Measurements from ENCODE around the gene RASL11A. TPM values are rescaled to one million over a fixed set of nuclear protein-coding genes. Genes with fewer than 3 reads are reported as not detected.
A peak's percentile ranks its signal among the peaks of the same experiment; 100 is the strongest.
"Not testable (repeated sequence)": the region's sequence is repeated elsewhere in the genome, so short reads cannot be mapped to it uniquely, and the experiment has no call there.

The RASL11A gene
- total RNA-seq, 1 donor = 4.7 TPM

DNA sequence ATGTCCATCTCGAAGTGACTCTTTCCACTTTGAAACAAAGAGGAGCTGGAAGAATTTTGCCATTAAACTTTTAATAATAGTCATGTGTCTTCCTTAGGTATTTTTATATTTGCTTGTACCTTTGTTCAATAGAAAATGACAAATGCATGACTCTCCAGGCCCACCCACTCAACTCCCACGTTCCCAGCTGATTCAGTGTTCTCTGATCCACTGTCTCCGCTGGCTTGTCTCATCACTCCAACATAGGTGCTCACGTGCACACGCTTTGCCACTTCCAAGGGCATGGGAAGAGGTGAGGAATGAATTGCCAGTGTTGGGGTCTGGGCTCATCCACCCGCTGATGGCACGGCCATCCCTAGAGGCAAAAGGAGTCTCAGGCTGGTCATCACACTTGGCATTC, 24.5 kb downstream of the RASL11A start:
- TF ChIP-seq, protein P1, sequence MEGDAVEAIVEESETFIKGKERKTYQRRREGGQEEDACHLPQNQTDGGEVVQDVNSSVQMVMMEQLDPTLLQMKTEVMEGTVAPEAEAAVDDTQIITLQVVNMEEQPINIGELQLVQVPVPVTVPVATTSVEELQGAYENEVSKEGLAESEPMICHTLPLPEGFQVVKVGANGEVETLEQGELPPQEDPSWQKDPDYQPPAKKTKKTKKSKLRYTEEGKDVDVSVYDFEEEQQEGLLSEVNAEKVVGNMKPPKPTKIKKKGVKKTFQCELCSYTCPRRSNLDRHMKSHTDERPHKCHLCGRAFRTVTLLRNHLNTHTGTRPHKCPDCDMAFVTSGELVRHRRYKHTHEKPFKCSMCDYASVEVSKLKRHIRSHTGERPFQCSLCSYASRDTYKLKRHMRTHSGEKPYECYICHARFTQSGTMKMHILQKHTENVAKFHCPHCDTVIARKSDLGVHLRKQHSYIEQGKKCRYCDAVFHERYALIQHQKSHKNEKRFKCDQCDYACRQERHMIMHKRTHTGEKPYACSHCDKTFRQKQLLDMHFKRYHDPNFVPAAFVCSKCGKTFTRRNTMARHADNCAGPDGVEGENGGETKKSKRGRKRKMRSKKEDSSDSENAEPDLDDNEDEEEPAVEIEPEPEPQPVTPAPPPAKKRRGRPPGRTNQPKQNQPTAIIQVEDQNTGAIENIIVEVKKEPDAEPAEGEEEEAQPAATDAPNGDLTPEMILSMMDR (IDR thresholded peaks at IDR 0.05; ENCODE audit: insufficient read depth, low read depth, low read length) = no peak

DNA sequence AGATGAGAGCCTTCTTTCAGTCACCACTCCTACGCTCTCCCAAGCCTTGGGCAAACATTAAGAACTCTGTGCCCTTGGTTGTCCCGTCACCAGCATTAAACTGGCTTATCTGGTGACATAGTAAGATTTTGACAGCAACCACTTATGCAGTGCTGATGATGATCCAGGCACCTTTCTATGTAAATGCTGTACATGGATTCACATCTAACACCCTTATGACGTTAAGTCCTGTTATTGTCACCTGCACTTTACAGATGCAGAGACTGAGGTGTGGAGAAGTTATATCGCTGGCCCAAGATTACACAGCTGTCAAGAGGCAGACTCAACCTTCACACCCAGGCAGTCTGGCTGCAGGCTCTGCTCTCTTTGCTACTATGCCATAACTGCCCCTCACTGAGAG, 25.0 kb downstream of the RASL11A start:
- TF ChIP-seq, protein P1 (IDR thresholded peaks at IDR 0.05; ENCODE audit: insufficient read depth, low read depth, low read length) = no peak

More for the DNA sequence above, 24.5 kb downstream of the RASL11A start:
- H3K4me3 ChIP-seq (ENCODE audit: low read depth, low read length) = no peak overlapping the region
- no peak for DNase-seq (ENCODE audit: low read depth)

DNA sequence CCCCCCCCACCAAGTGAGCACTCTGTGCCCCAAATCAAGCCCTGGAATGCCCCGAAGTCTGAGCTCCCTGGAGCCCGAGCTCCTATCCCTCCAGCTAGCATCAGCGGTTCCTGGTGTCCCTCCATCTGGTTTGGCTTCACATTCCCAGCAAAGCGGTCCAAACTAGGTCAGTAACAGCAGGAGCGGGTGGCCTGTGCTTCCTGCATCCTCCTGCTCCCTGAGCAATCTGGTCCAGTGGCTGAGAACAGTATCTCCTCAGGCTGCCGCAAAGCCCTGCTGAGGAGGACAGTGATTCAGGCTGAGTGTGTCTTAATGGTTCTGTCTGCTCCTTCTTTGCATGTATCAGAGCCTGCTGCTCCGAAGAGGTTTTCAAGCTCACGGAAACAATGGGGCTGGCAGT, 25.9 kb downstream of the RASL11A start:
- no peak for DNase-seq (ENCODE audit: low read depth)
- no peak overlapping the region for H3K4me3 ChIP-seq (ENCODE audit: low read depth, low read length)
- TF ChIP-seq, protein P1 (IDR thresholded peaks at IDR 0.05; ENCODE audit: insufficient read depth, low read depth, low read length) = no peak

More for the DNA sequence above, 25.0 kb downstream of the RASL11A start:
- H3K4me3 ChIP-seq (ENCODE audit: low read depth, low read length) = no peak overlapping the region
- no peak for DNase-seq (ENCODE audit: low read depth)

DNA sequence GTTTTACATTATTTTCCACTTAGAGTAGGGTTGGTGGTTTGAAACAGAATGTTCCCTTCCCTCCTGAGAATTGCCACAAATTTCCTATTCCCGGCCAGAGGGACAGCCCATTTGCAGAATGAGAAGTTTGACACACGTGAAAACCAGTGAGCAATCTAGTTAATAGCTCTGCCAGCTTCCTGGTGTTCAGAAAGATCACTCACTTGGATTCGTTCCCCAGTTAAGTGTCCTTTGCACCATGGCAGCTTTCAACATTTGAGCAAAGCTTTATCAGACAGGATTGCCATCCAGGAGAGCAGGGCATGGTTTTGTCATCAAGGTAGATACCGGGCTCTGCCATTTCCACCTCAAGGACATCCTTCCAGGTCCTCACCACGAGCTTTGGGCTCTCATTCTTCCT, 28.2 kb downstream of the RASL11A start:
- no peak for DNase-seq (ENCODE audit: low read depth)
- TF ChIP-seq, protein P1 (IDR thresholded peaks at IDR 0.05; ENCODE audit: insufficient read depth, low read depth, low read length) = no peak
- H3K4me3 ChIP-seq (ENCODE audit: low read depth, low read length) = no peak overlapping the region

DNA sequence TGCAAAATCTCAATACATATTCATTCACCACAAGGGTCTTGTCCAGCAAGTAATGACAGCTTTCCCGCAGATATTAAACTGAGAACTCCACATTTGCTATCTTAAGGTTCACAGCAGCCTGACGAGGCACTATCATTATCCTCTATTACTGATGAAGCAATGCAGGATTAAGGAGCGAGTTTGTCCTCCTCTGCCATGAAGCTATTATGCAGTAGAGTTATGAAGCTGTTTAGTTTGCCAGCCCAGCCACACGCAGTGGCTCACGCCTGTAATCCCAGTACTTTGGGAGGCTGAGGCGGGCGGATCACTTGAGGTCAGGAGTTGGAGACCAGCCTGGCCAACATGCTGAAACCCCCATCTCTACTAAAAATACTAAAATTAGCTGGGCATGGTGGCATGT, 29.8 kb downstream of the RASL11A start:
- not testable (repeated sequence) for H3K4me3 ChIP-seq (ENCODE audit: low read depth, low read length)
- peak; percentile 62 for DNase-seq (ENCODE audit: low read depth)

DNA sequence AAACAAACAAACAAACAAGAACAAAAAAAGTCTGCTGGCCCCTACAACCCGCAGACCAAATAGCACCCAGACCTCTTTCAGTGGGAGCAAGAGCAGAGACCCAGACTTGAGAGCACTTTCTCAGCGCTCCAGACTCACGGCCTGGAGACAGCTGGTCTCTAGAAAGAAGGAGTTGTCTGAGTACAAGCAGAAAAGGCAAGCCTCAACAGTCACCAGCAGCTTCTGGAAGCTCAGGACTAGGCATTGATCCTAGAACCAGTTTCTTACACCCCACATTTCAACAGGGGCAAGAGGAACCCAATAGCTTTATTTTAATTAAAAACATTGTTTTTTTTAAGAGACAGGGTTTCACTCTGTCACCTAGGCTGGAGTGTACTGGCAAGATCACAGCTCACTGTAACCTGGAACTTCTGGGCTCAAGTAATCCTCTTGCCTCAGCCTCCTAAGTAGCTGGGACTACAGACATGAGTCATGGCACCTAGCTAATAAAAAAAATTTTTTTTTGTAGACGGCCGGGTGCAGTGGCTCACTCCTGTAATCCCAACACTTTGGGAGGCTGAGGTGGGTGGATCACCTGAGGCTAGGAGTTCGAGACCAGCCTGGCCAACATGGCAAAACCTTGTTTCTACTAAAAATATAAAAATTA, 30.4 kb downstream of the RASL11A start:
- DNase-seq (ENCODE audit: low read depth) = no peak
- no peak overlapping the region for H3K4me3 ChIP-seq (ENCODE audit: low read depth, low read length)
- TF ChIP-seq, protein P1 (IDR thresholded peaks at IDR 0.05; ENCODE audit: insufficient read depth, low read depth, low read length) = no peak

DNA sequence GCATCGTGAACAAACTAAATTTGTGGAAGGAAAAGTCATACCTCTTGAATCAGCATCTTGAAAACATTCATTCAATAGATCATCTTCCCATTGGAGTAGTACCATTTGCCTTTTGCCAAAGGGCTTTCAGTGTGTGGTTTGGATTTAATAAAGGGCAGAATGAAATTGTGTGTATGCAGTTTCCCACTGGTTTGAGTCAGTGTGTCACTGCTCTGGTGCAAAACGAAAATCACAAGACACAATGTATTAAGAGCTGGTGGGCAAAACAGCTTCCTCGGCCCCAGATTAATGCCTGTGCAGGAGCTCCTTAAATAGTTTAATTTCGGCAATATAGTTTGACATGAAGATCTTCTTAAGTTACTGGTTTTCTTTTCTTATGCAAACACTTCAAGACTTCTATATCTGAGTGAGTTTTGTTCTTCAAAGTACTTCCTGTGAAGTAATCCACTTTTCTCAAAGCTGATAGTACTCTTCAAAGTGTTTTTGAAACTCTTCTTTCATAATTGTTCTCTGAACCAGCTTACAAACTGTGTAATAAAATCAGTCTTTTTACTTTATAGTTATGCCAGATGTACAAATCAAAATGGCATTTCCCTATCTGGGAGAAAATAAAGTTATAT, 32.1 kb downstream of the RASL11A start:
- TF ChIP-seq, protein P1 (IDR thresholded peaks at IDR 0.05; ENCODE audit: insufficient read depth, low read depth, low read length) = no peak
- no peak overlapping the region for H3K4me3 ChIP-seq (ENCODE audit: low read depth, low read length)
- no peak for DNase-seq (ENCODE audit: low read depth)
